Loucy (cell line): ENCODE results near the gene DPF3.

Experiments
- H2AFZ ChIP-seq: fragments of 200-600 bp; sonication (generic); 2 replicates; pipeline ENCODE4 v1.6.0; 2016; ENCODE audit warnings: antibody characterized with exemption, mild to moderate bottlenecking, low read length, moderate library complexity
- H3F3A ChIP-seq: fragments of 200-600 bp; 2 replicates; pipeline ENCODE4 v1.6.0; 2016; ENCODE audit warnings: antibody characterized with exemption, low read depth, mild to moderate bottlenecking
- H3K27me3 ChIP-seq: fragments of 200-600 bp; sonication (generic); 2 replicates; pipeline ENCODE4 v1.6.1; 2014; ENCODE audit warnings: low read length, mild to moderate bottlenecking; ENCODE audit not compliant: insufficient read depth, poor library complexity, severe bottlenecking
- H3K36me3 ChIP-seq: fragments of 200-600 bp; sonication (generic); 2 replicates; pipeline ENCODE4 v1.6.1; 2016; ENCODE audit warnings: low read length; ENCODE audit not compliant: insufficient read depth
- H3K4me1 ChIP-seq: fragments of 200-600 bp; sonication (generic); 2 replicates; pipeline ENCODE4 v1.5.1; 2014; ENCODE audit warnings: low read length, mild to moderate bottlenecking; ENCODE audit not compliant: insufficient read depth, poor library complexity, severe bottlenecking
- H3K4me2 ChIP-seq: fragments of 200-600 bp; sonication (generic); 2 replicates; pipeline ENCODE4 v1.6.0; 2014; ENCODE audit warnings: antibody characterized with exemption, low read length, low read depth, mild to moderate bottlenecking; ENCODE audit not compliant: poor library complexity, severe bottlenecking
- H3K4me3 ChIP-seq: fragments of 200-600 bp; sonication (generic); 2 replicates; pipeline ENCODE4 v1.5.1; 2014; ENCODE audit warnings: low read length, mild to moderate bottlenecking, mixed read lengths; ENCODE audit not compliant: poor library complexity, severe bottlenecking
- H3K79me2 ChIP-seq: fragments of 200-600 bp; sonication (generic); 2 replicates; pipeline ENCODE4 v1.6.1; 2014; ENCODE audit warnings: low read length; ENCODE audit not compliant: insufficient read depth
- H3K9ac ChIP-seq: fragments of 200-600 bp; sonication (generic); 2 replicates; pipeline ENCODE4 v1.6.0; 2014; ENCODE audit warnings: mild to moderate bottlenecking, low read depth, low read length, moderate library complexity; ENCODE audit not compliant: poor library complexity, severe bottlenecking
- H3K9me2 ChIP-seq: fragments of 200-600 bp; sonication (generic); replicated peaks from 2 replicates; pipeline ENCODE4 v1.6.1; 2016; ENCODE audit warnings: low read depth, low read length, mixed read lengths
- H3K9me3 ChIP-seq: fragments of 200-600 bp; sonication (generic); 2 replicates; pipeline ENCODE4 v1.6.1; 2014; ENCODE audit warnings: mild to moderate bottlenecking, antibody characterized with exemption, low read length, low read depth; ENCODE audit not compliant: insufficient read depth
- H4K20me1 ChIP-seq: fragments of 200-600 bp; sonication (generic); 2 replicates; pipeline ENCODE4 v1.6.0; 2014; ENCODE audit warnings: antibody characterized with exemption, low read length, mild to moderate bottlenecking; ENCODE audit not compliant: insufficient read depth, poor library complexity, severe bottlenecking
- EZH2phosphoT487 ChIP-seq: fragments of 200-600 bp; IDR thresholded peaks from 2 replicates; pipeline ENCODE4 v1.6.1; 2018; ENCODE audit warnings: antibody characterized with exemption, mild to moderate bottlenecking, moderate library complexity, borderline replicate concordance
- TF ChIP-seq, protein P1 (sequence below): fragments of 200-600 bp; sonication (generic); conservative IDR thresholded peaks from 2 replicates; pipeline ENCODE4 v1.5.1; 2014; ENCODE audit warnings: mild to moderate bottlenecking, antibody characterized with exemption, low read length

The DPF3 gene

DNA sequence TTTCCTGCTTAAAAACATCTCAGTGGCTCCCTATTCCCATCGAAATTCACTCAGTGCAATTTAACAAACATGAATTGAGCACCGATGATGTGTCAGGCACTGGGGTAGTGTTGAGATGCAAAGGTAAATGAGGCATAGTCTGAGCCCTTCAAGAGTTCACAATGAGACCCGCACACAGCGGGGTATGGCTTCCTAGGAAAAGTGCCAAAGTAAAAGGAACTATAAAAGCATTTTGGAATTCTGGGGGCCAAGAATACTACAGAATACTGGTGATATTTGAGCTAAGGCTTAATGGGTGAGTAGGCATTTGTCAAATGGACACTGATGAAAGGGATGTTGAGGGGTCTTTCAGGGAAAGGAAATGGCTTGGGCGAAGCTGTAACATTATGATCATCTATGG lies 315.4 kb downstream of the DPF3 start:
- Histone ChIP-seq H3K27me3 (no peaks in the 10 kb centered on the region), H3K79me2 (no peaks in the 10 kb centered on the region), H4K20me1 (no peaks in the 10 kb centered on the region), H3K9ac (no peak overlapping the region), H3K4me3 (no peak overlapping the region), H3K9me3 (no peaks in the 10 kb centered on the region), H3K4me1 (peaks cover 29% of the 10 kb centered on the region), H2AFZ (no peak overlapping the region), H3F3A (no peaks in the 10 kb centered on the region), H3K36me3 (no peaks in the 10 kb centered on the region), H3K4me2 (no peak overlapping the region), H3K9me2 (no peaks in the 10 kb centered on the region)
- TF ChIP-seq, protein P1, sequence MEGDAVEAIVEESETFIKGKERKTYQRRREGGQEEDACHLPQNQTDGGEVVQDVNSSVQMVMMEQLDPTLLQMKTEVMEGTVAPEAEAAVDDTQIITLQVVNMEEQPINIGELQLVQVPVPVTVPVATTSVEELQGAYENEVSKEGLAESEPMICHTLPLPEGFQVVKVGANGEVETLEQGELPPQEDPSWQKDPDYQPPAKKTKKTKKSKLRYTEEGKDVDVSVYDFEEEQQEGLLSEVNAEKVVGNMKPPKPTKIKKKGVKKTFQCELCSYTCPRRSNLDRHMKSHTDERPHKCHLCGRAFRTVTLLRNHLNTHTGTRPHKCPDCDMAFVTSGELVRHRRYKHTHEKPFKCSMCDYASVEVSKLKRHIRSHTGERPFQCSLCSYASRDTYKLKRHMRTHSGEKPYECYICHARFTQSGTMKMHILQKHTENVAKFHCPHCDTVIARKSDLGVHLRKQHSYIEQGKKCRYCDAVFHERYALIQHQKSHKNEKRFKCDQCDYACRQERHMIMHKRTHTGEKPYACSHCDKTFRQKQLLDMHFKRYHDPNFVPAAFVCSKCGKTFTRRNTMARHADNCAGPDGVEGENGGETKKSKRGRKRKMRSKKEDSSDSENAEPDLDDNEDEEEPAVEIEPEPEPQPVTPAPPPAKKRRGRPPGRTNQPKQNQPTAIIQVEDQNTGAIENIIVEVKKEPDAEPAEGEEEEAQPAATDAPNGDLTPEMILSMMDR: no peak
- no peak for TF ChIP-seq EZH2phosphoT487

DNA sequence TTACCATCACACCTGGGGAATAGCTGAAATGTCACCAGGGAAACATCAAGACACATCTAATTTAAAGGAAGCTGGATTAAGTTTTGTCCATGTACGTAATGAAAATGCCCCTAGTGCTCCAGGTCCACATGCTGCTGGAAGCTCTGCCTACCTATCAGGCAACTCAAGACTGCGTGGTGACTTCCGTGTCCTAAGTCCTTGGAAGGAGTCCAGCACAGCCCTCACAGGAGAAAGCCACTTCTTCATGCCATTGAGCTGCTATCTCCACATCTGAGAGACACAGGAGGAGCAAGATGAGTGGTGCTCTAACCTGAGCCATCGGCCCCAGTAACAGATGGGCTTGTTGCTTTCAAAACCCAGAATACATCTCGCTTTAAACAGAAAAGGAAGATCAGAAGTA lies 316.4 kb downstream of the DPF3 start:
- TF ChIP-seq, protein P1: no peak
- no peak for TF ChIP-seq EZH2phosphoT487

DNA sequence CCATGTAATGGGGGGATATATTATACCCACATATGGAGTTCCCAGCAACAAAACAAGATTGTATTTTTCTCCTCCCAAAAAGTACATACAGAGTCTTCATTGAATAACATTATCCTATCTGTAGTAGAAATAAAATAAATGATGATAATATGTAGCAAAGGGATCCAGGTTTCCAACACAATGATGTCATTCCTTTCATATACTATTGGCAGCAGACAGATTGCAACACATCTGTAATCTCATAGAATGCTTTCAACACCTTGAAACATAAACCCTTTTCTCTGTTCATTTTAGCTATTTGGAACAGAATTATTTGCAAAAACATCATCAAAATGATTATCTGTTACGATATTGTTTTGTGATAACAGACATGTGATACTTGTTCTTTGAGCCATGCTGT lies 317.6 kb downstream of the DPF3 start:
- H3K27me3 ChIP-seq: no peaks in the 10 kb centered on the region
- no peaks in the 10 kb centered on the region for H3F3A ChIP-seq
- TF ChIP-seq EZH2phosphoT487: no peak
- TF ChIP-seq, protein P1: no peak
- H3K36me3 ChIP-seq: no peaks in the 10 kb centered on the region
- H2AFZ ChIP-seq: no peak overlapping the region
- H3K4me1 ChIP-seq: peaks cover 32% of the 10 kb centered on the region
- H3K9ac ChIP-seq: no peak overlapping the region
- no peaks in the 10 kb centered on the region for H3K9me3 ChIP-seq
- no peaks in the 10 kb centered on the region for H4K20me1 ChIP-seq
- no peaks in the 10 kb centered on the region for H3K9me2 ChIP-seq
- H3K79me2 ChIP-seq: no peaks in the 10 kb centered on the region
- no peak overlapping the region for H3K4me3 ChIP-seq
- no peak overlapping the region for H3K4me2 ChIP-seq

More for the DNA sequence above, 316.4 kb downstream of the DPF3 start:
- Histone ChIP-seq H3K79me2 (no peaks in the 10 kb centered on the region), H3K4me3 (no peak overlapping the region), H3K9ac (no peak overlapping the region), H4K20me1 (no peaks in the 10 kb centered on the region), H3F3A (no peaks in the 10 kb centered on the region), H3K4me1 (peaks cover 29% of the 10 kb centered on the region), H3K4me2 (no peak overlapping the region), H3K27me3 (no peaks in the 10 kb centered on the region), H3K9me2 (no peaks in the 10 kb centered on the region), H2AFZ (no peak overlapping the region), H3K36me3 (no peaks in the 10 kb centered on the region), H3K9me3 (no peaks in the 10 kb centered on the region)
